Kidney (tissue), 14 donors: ENCODE data around the gene AOC1. TPM values are rescaled to one million over a fixed set of nuclear protein-coding genes. Genes with fewer than 3 reads are reported as not detected.

Experiments used
- DNase-seq, 5 donors: peaks; one replicate each; pipeline ENCODE4 v3.0.0-alpha.2; 2013 to 2020
- FAIRE-seq: peaks from 2 replicates; lab custom pipeline; 2012; peaks lifted over from hg19 to GRCh38; lab: Jason Lieb, UNC
- H3K27ac ChIP-seq, 2 donors: one replicate each; pipeline ENCODE4 v1.7.0; 2013; ENCODE audit warnings: low read depth in 2 of 2, low read length in 2 of 2, inconsistent platforms in 1 of 2
- H3K27me3 ChIP-seq: one replicate; pipeline ENCODE4 v1.7.1; 2013; ENCODE audit warnings: low read length, inconsistent platforms; ENCODE audit not compliant: control insufficient read depth, insufficient read depth
- H3K36me3 ChIP-seq, 3 donors: one replicate each; pipeline versions ENCODE4 v1.7.0 to v1.7.1; 2013; ENCODE audit warnings: low read length in 3 of 3, control low read depth in 1 of 3, inconsistent platforms in 1 of 3; ENCODE audit not compliant: insufficient read depth in 3 of 3, control insufficient read depth in 2 of 3
- H3K4me1 ChIP-seq, 3 donors: one replicate each; pipeline versions ENCODE4 v1.7.0 to v1.7.1; 2013; ENCODE audit warnings: low read length in 3 of 3, inconsistent platforms in 1 of 3, low read depth in 1 of 3; ENCODE audit not compliant: control insufficient read depth in 2 of 3, insufficient read depth in 2 of 3
- H3K4me3 ChIP-seq, 3 donors: one replicate each; pipeline versions ENCODE4 v1.7.0 to v1.8.1; 2013; ENCODE audit warnings: low read length in 3 of 3, control low read depth in 1 of 3, inconsistent platforms in 1 of 3
- H3K9ac ChIP-seq, 3 donors: one replicate each; pipeline versions ENCODE4 v1.7.0 to v1.7.1; 2013; ENCODE audit warnings: low read length in 3 of 3, control low read depth in 1 of 3, inconsistent platforms in 1 of 3
- H3K9me3 ChIP-seq, 3 donors: one replicate each; pipeline versions ENCODE4 v1.7.0 to v1.7.1; 2013; ENCODE audit warnings: low read length in 3 of 3, control low read depth in 1 of 3, inconsistent platforms in 1 of 3; ENCODE audit not compliant: control insufficient read depth in 2 of 3, insufficient read depth in 1 of 3
- intact Hi-C: fragments of 100-400 bp; cut with DNase I; formaldehyde crosslinking; loops from one replicate; pipeline ENCODE4 v1.11.1; 2022
- polyA plus RNA-seq: library from polyadenylated mRNA; stranded (reverse); fragments of 350-450 nt; fragmentation: Illumina TruSeq; extraction: RNeasy Lipid Tissue Mini Kit (QIAGEN cat#74804); gene quantifications from one replicate; pipeline ENCODE4 v1.2.3, GENCODE V29; 2014; ENCODE audit warnings: low read depth, low replicate concordance; ENCODE audit not compliant: insufficient read depth
- total RNA-seq: library from RNA; stranded (reverse); fragmentation: NEBNext Ultra II Directional; extraction: Animal tissue kit (Norgen Biotek cat#: 25700); gene quantifications from one replicate; pipeline ENCODE4 v1.2.1, GENCODE V29; 2021
- TF ChIP-seq, protein P1 (sequence below): IDR thresholded peaks from 3 replicates; pipeline ENCODE4 v1.5.1; 2012; ENCODE audit warnings: mild to moderate bottlenecking, moderate library complexity, borderline replicate concordance; ENCODE audit not compliant: insufficient read depth; ENCODE audit errors: extremely low read depth
- donor health status: control.
- donor health status: control.
- donor health status: control.
- donor health status: control.
- donor health status: control.
- donor health status: DM: yes; HTN: yes; CAD: no.
- donor health status: Normal renal cell carcinoma (clear cell type).

AOC1 gene
- total and polyA plus RNA-seq, 2 donors from 2014 or later = 99.1 to 170 TPM

DNA sequence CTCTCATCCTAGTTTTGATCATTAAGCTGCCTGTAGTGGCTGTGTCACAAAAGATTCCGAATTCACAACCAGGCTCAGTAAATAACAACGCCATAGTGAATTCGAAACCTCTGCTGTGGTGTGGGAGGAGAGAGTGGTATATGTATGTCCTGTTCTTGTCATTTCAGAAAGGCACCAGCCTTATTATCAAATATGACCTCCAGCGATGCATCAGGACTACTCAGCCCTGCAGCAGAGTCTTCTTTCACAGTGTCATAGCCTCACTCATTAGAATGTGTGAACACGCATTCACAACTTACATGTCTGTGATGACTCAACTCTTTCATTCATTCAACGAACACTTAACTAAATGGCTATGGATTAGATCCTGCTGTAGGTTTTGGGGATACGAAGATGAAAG, 15.3 kb downstream of the AOC1 start:
- no peak for FAIRE-seq
- intact Hi-C loops = no loop called here
- Histone ChIP-seq H3K4me1 (no peaks in the 10 kb centered on the region), H3K9ac (no peak overlapping the region), H3K27me3 (no peaks in the 10 kb centered on the region), H3K4me3 (no peak overlapping the region), H3K36me3 (no peaks in the 10 kb centered on the region), H3K27ac (no peak overlapping the region), H3K9me3 (no peaks in the 10 kb centered on the region)
- TF ChIP-seq, protein P1, sequence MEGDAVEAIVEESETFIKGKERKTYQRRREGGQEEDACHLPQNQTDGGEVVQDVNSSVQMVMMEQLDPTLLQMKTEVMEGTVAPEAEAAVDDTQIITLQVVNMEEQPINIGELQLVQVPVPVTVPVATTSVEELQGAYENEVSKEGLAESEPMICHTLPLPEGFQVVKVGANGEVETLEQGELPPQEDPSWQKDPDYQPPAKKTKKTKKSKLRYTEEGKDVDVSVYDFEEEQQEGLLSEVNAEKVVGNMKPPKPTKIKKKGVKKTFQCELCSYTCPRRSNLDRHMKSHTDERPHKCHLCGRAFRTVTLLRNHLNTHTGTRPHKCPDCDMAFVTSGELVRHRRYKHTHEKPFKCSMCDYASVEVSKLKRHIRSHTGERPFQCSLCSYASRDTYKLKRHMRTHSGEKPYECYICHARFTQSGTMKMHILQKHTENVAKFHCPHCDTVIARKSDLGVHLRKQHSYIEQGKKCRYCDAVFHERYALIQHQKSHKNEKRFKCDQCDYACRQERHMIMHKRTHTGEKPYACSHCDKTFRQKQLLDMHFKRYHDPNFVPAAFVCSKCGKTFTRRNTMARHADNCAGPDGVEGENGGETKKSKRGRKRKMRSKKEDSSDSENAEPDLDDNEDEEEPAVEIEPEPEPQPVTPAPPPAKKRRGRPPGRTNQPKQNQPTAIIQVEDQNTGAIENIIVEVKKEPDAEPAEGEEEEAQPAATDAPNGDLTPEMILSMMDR = no peak
- DNase-seq = no peak

- intact Hi-C loops = no loop called here
- no peak overlapping the region for H3K9ac ChIP-seq
- H3K27me3 ChIP-seq = no peaks in the 10 kb centered on the region
- DNase-seq (no peak), FAIRE-seq (no peak)
- H3K4me1 ChIP-seq = no peaks in the 10 kb centered on the region
- TF ChIP-seq, protein P1 = no peak
- no peak overlapping the region for H3K27ac ChIP-seq
- H3K36me3 ChIP-seq = no peaks in the 10 kb centered on the region
- no peak overlapping the region for H3K4me3 ChIP-seq
- H3K9me3 ChIP-seq = no peaks in the 10 kb centered on the region
Observed at GRCh38 chr7:150869467-150869866, 17.1 kb downstream of the AOC1 start.

GRCh38 chr7:150871601-150872000, 19.3 kb downstream of the AOC1 start:
- H3K27ac ChIP-seq = no peak overlapping the region
- TF ChIP-seq, protein P1 = no peak
- intact Hi-C loops = no loop called here
- DNase-seq = no peak
- H3K27me3 ChIP-seq = no peaks in the 10 kb centered on the region
- H3K9me3 ChIP-seq = no peaks in the 10 kb centered on the region
- FAIRE-seq = no peak
- H3K9ac ChIP-seq = no peak overlapping the region
- H3K4me3 ChIP-seq = no peak overlapping the region
- no peaks in the 10 kb centered on the region for H3K4me1 ChIP-seq
- H3K36me3 ChIP-seq = no peaks in the 10 kb centered on the region

DNA sequence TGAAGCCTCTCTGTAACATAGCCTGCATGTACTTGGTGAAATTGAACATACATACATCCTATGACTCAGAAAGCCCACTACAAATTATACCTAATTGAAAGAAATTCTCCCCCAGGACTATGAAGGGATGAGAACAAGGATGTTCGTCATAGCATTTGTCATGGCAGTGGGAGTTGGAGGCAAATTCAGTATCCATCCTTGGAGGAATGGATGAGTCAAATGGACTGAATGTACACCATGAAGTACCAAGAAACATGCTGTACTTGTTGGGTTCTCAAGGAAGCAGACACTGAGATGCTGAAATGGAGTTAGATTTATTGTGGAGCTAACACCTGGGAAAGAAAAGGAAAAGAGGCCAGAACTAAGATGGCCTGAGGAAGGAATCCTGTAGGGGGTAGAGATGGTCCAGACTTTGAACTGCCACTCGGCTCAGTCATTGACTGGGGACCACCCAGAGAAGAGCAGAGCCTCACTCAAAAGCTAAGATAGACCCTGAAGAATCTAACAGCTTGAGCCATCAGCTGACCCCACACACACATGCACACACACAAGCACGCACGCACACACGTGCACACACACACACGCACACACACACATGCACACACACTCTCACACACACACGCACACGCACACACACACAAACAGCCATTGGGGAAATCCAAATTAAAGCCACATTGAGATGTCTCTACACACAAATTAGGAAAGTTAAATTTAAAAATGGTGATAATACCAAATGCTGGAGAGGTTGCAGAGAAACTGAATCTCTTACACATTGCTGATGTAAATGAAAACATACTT, 22.3 kb downstream of the AOC1 start:
- intact Hi-C loops = no loop called here

More for the DNA sequence above, 22.3 kb downstream of the AOC1 start:
- H3K4me1 ChIP-seq = peaks cover 0 to 2% (median 0%) of the 10 kb centered on the region in 3 donors
- TF ChIP-seq, protein P1 = no peak
- no peak for DNase-seq
- H3K9ac ChIP-seq = no peak overlapping the region
- FAIRE-seq = no peak
- H3K9me3 ChIP-seq = no peaks in the 10 kb centered on the region
- H3K36me3 ChIP-seq = no peaks in the 10 kb centered on the region
- H3K27me3 ChIP-seq = no peaks in the 10 kb centered on the region
- no peak overlapping the region for H3K4me3 ChIP-seq
- no peak overlapping the region for H3K27ac ChIP-seq
